Glomerular visceral epithelial cell (primary cell): ENCODE data around the gene PHOX2B.
"Not testable (repeated sequence)": the region's sequence is repeated elsewhere in the genome, so short reads cannot be mapped to it uniquely, and the experiment has no call there.

Experiments used
- DNase-seq: peaks from one replicate; pipeline ENCODE4 v3.0.0-alpha.2; 2016; ENCODE audit errors: extremely low spot score

The PHOX2B gene

GRCh38 chr4:41712425-41712824 is 36.1 kb downstream of the PHOX2B start:
- DNase-seq, result no peak

- DNase-seq, result not testable (repeated sequence)
These were observed 36.9 kb downstream of the PHOX2B start for GRCh38 chr4:41711654-41712053.

- peak; percentile 37 for DNase-seq
These were observed 38.6 kb downstream of the PHOX2B start for GRCh38 chr4:41709844-41710481.

GRCh38 chr4:41703785-41704184 is 44.7 kb downstream of the PHOX2B start:
- no peak for DNase-seq

GRCh38 chr4:41702770-41703169 is 45.8 kb downstream of the PHOX2B start:
- no peak for DNase-seq

- DNase-seq, result no peak
These were observed 46.5 kb downstream of the PHOX2B start for GRCh38 chr4:41701983-41702382.

GRCh38 chr4:41696763-41697162 is 51.8 kb downstream of the PHOX2B start:
- DNase-seq, result no peak

- no peak for DNase-seq
These were observed 52.4 kb downstream of the PHOX2B start for GRCh38 chr4:41696131-41696530.
